NCI-H774 (cell line): ENCODE data around the gene KPNA6.
"Not testable (repeated sequence)": the region's sequence is repeated elsewhere in the genome, so short reads cannot be mapped to it uniquely, and the experiment has no call there.

ENCODE experiments used
- DNase-seq: peaks from one replicate; lab custom pipeline; 2025; lab: John Stamatoyannopoulos, UW

KPNA6 gene

DNA sequence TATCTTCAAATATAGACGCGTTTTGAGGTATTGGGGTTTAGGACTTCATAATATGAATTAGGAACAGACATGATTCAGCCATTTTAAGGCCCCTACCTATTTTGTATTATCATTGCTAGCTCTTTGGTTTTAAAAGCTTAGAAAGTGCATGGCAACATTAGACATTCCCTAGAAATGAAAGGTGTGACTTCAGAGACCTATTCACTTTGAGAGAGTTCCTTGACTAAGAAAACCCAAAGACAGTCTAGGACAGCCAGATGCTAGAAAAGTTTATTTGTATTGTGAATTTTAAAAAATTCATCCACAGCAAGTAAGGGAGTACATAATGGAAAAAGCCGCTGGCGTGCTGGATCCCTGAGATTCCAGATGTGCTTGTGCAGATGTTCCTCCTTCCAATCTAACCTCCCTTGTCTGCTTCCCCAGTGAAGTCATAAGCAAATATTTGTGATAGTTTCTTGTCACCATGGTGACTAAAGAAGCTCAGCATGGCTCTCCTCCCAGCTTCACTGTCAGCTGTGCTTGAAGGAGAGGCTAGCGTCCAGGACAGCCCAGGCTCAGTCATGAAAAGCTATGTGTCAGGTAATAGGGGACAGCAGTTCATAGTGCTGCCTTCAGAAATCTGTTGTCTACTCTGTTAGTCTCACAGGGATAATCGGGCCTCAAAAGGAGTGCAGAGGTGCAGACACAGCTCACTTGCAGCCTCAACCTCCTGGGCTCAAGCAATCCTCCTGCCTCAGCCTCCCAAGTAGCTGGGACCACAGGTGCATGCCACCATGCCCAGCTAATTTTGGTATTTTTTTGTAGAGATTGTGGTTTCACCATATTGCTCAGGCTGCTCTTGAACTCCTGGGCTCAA is 34.8 kb downstream of the KPNA6 start:
- peak; percentile 90 for DNase-seq

DNA sequence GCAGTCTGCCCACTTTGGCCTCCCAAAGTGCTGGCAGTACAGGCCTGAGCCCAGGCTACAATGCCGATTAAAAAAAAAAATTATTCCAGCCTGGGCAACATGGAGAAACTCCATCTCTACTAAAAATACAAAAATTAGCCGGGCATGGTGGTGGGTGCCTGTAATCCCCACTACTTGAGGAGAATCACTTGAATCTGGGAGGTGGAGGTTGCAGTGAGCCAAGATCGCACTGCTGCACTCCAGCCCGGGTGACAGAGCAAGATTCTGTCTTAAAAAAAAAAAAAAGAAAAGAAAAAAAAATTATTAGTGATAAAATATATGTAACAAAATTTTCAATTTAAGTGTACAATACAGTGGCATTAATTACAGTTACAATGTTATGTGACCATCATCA is 35.4 kb downstream of the KPNA6 start:
- DNase-seq = not testable (repeated sequence)

DNA sequence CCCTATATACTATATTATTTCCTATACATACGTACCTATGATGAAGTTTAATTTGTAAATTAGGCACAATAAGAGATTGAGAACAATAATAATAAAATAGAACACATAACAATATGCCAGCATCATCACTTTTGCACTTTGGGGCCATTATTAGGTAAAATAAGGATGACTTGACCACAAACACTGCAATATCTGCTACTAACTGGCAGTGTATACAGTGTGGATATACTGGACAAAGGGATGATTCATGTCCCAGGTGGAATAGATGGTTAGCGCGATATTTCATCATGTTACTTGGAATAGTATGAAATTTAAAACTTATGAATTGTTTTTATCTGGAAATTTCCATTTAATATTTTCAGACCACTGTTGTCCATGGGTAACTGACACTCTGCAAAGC is 36.2 kb downstream of the KPNA6 start:
- DNase-seq = no peak

DNA sequence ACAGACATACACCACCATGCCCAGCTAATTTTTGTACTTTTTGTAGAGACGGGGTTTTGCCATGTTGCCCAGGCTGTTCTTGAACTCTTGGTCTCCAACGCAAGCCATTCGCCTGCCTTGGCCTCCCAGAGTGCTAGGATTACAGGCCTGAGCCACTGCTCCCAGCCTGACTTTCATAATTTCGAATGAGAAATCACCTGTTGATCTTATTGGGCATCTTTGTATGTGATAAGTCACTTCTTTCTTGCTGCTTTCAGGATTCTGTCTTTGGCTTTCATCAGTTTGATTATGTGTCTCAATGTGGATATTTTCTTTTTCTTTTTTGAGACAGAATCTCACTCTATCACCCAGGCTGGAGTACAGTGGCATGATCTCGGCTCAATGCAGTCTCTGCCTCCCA is 39.9 kb downstream of the KPNA6 start:
- DNase-seq = not testable (repeated sequence)

DNA sequence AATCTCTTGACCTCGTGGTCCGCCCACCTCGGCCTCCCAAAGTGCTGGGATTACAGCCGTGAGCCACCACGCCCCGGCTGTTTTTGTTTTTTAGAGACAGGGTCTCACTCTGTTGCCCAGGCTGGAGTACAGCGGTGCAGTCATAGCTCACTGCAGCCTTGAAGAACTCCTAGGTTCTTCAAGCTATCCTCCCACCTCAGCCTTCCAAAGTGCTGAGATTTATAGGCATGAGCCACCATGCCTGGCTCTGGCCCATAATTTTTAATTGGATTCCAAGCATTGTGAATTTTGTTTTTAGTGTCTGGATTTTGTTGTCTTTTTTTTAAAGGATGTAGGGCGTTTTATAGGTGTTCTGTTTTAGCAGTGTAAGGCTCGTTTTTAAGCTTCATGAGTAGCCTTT is 43.0 kb downstream of the KPNA6 start:
- no peak for DNase-seq

DNA sequence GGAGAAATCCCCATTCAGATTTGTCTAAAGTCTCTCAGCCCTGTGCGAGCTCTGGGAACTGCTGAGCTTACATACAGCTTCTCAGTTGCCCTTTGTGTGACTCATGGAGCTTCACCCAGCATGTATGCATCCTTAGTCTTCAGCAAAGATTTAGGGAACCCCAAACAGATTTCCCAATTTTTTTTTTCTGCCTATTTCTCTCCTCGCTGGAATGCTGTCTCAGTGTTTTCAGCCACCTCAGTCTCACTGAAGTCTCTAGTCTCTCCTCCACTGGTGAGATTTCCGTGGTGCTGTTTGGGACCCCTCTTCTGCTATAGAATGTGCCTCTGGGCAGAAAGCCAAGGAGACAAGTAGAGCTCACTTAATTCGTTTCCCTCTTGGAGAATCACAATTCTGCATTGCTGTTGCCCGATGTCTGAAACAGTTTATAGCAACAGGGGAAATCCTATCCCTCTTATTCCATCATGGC is 43.5 kb downstream of the KPNA6 start:
- no peak for DNase-seq

DNA sequence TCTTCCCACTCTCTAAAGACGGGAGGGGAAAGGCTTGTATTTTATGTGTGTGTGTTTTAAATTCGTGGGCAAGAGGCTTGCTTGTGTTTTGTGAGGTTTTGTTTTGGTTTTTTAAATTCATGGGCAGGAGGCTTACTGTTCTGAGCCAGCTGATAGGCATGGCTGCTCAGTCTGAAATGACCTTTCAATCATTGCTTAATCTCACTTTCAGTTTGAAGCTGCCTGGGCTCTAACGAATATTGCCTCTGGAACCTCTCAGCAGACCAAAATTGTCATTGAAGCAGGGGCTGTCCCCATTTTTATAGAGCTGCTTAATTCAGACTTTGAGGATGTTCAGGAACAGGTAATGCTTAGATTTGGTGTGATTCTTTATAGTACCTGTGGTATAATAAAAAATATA is 51.3 kb downstream of the KPNA6 start:
- no peak for DNase-seq

DNA sequence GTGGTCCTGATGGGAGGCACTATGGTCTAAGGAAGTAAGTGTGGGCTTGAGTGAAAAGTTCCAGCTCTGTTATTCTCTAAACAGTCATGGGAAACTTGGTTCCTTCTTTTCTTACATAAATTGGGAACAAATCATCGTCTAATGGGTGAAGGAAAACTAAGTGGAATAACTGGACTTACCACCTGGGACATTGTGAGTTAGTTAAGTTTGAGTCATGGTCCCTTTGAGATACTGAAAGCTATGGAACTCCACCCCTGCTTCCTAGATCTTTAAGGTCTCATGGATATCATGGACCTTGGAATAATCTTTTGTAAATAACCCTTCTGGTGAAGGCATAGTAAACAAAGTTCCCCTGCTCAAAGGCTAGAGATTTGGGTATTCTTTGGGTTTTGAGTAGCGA is 55.5 kb downstream of the KPNA6 start:
- no peak for DNase-seq

DNA sequence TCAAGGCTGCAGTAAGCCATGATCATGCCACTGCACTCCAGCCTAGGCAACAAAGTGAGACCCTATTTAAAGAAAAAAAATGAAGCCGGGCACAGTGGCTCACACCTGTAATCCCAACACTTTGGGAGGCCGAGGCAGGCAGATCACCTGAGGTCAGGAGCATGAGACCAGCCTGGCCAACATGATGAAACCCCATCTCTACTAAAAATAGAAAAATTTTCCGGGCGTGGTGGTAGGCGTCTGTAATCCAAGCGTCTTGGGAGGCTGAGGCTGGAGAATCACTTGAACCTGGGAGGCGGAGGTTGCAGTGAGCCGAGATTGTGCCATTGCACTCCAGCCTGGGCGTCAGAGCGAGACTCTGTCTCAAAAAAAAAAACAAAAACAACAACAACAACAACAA is 57.8 kb downstream of the KPNA6 start:
- not testable (repeated sequence) for DNase-seq

DNA sequence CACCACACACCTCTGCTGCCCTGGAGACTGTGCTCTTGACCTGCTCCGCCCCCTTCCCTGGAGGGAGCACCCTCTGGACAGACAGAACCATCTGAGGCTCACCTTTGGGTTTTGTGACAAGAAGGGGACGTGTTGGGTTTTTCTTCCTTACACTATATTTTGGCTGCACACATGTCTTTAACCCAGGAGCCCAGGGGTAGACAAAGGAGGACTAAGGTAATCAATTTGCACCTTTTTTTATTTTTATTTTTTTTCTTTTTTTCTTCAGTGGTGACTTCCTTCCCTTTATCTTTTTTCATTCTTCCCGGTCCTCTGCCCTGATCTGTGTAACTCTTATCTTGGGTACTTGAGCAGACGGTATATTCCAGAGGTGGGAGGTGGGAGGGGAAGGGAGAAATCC is 63.1 kb downstream of the KPNA6 start:
- no peak for DNase-seq

DNA sequence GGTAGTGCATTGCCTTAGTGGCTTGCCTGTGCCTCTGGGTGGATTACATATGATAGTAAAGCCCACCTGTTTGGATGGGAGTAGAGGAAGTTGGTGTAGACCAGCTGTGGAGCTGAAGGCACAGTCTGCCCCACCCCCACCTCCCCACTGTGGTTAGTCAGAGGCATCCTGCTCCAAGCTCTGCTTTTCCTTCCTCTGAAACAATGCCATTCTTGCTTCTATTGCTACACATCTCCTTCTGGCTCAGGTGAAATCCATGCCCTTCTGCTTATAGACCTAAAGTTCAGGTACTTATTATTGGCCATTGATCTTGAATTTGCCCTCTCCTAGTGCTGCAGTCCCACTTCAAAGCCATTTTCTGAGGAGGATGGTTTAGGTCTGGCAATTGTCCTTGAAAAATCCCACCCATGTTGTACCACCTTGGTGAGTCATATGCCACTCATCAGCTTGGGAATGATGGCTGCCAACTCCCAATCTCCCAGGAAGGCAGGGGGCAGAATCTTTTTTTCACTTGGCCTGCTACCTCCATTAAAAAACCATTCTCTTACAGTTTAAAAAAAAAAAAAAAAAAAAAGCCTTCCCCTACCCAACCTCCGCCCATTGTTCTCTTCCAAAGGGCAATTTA is 64.9 kb downstream of the KPNA6 start:
- no peak for DNase-seq

DNA sequence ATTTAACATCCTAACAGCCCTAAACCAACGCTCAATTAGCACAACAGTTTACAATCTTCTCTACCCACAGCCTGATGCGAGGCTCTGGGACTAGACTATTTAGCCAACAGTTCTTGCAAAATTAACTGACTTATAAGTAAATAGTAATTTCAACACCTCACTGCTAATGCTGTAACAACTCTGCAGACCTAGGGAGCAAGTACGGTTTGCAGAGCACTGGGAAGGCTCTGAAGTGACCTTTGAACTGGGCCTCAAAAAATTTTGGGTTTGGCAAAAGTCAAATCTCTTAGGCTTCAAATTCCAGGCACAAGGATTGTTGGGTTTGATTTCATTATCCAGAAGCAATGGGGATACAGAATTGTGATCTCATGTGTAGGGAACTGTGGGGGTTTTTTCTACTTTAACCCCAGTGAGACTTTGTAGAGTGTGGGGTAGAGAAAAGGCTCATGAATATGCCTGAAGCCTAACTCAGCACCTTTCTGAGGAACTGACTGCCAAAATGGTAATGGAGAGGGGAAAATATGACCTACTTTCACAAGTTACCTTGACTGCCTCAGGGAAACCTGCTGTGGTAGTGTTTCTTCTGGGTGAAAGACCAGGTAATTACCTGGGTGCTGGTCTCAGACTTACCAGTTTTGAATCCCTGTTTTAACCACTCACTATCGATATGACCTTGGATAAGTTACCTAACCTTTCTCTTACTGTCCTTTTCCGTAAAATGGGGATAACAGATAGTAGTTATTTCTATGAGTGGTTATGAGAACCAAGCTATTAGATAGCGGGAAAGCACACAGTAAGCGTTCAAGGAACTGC is 70.7 kb downstream of the KPNA6 start:
- no peak for DNase-seq

DNA sequence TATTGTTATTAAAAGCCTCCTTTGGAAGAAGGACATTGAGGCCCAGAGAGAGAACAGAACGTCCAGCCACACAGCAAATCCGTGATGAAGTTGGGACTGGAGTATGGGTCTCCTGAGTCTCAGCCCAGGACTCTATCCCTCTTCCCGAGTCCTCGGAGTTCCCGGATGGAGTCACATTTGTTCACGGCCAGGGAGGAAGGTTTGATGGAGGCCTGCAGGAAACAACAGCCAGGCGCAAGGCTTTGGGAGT is 71.3 kb downstream of the KPNA6 start:
- DNase-seq = no peak

DNA sequence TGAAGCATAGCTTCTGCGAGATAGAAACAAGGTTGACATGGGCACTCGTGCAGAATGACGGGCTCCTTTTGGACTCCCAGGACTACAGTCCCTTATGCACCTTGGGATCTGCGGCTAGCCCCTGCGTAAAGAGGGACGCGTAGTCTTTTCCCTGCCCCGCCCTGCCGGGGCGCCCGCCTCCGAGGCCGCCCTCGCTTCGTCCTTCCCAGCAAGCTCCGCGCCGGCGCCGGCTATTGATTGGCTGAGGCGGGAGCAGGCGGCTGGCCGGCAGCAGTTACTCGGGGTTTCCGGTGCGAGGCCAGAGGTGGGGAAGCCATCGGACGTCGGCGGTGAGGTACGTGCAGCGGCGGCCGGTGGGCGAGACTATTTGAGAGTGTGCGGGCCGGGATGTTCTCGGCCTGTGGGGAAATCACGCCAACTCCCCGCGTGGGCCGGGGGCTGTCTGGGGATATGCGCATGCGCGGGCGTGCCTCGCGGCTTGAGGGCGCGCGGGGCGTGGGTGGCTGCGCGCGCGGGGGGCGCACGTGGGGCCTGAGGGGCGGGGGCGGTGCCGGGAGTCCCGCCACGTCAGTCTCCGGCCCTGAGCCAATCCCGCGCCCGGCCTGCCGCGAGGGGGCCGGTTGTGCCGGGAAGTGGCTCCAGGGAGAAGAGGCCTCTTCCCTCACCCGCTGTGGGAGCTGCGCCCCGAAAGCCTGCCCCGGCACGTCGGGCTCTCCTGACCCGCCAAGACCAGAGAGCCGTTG is 71.8 kb downstream of the KPNA6 start, which contains the start of gene TXLNA:
Gene TXLNA, plus strand, starts transcription at position 233 of the 743 bp plus-strand sequence. CDS start 671 bp downstream, outside the sequence.
- DNase-seq = peak; percentile 99

DNA sequence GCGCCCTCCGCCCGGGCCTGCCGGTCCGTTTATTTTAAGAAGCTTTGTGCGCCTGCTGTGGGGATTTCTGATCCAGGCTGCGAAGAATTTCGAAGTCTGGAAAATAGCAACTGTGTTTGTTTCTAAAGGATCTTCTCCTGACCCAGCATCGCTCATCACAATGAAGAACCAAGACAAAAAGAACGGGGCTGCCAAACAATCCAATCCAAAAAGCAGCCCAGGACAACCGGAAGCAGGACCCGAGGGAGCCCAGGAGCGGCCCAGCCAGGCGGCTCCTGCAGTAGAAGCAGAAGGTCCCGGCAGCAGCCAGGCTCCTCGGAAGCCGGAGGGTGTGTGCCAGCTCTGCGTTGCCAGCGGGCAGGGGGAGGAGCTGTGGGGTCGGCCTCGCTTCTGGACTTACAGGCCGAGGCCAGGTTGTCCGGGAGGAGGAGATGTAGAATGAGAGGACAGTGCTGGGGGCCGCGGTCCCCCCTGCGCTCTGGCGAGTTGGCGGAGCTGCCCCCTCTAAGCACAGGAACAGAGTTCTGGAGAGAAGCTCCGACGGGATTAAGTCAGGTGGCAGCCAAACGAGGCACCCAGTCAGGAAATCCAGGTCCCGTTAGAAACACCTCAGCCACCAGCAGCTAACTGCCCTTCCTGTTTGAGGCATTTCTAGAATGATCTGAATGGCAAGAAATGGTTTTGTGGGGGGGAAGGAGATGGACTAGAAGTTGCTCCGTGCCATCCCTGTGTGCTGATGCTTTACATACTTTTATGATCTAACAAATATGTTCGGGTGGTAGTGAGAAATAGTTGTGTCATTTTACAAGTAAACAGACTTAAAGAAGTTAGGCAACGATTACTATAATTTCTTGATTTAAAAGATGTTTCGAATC is 72.6 kb downstream of the KPNA6 start:
- peak; percentile 46 for DNase-seq

DNA sequence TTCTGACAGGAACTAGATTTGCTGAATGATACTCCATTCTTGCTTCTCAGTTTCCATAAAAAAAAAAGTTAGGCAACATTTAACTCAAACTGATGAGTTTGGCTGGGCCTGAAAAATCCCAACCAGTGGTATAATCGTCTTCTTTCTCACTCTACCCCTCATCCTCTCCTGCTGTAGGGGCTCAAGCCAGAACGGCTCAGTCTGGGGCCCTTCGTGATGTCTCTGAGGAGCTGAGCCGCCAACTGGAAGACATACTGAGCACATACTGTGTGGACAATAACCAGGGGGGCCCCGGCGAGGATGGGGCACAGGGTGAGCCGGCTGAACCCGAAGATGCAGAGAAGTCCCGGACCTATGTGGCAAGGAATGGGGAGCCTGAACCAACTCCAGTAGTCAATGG is 73.2 kb downstream of the KPNA6 start:
- no peak for DNase-seq

DNA sequence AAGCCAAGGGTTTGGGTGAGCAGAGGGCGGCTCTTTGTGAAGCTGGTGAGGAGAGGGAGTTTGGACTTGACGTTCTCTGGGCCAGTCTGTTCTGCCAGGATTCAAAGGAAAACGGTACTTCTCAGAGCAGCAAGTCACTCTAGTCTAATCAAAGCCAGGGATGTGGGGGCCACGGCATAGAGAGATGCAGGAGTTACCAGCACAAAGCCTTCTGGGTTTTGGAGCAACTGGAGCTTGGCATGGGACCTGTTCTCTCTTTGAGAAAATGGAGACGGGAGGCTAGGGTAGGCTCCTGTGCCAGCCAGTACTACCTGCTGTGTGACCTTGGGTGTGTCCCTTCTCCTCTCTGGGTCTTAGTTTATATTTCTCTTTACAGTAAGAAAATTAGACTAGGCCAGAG is 73.7 kb downstream of the KPNA6 start:
- DNase-seq = no peak

DNA sequence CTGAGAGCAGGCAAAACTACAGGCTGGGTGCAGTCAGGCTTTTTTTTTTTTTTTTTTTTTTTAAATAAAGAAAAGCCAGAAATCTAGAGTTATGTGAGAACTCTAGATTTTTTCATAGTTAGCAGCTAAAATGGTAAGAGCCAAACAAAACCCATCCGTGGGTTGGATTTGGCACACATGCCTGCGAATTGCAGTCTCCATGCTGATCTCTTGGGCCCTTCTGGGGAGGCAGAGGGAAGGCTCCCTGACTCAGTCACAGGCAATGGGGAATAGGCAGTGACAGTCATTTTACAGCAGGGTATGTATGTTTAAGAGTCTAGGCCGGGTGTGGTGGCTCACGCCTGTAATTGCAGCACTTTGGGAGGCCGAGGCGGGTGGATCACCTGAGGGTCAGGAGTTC is 74.2 kb downstream of the KPNA6 start:
- no peak for DNase-seq

DNA sequence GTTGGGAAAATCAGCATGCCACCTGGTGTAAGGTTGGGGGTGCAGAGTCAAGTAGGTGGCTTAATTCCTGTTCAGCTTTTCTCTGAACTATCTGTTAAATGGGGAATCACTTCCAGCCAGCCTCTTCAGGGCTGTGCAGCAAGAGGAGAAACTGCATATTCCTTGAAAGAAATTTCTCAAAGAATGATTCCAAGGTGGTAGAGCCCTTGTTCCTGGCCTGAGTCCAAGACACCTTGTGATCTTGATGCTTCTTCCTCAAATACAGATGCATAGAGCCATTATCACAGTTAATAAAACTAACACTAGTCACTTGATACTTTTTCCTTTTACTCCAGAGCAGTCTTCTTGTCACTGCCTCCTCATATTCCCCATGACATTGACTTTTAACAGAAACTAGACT is 76.8 kb downstream of the KPNA6 start:
- DNase-seq = no peak

DNA sequence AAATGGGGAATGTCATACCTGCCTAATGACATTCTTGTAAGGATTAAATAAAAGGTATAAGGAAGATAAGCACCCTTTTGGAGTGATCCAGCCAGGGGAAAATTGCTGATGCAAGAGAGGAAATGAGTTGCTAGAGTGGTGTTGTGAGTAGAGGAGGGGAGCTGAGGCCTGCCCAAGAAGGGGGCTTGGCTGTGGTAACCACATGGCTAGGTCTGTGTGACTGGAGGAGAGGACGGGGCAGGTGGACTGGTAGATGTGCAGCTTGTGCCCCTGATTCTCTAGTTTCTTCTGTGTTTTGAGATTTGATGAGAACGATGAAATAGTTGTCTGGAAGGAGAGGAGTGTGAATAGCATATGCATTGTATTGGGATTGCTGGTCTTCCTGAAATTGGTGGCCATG is 78.2 kb downstream of the KPNA6 start:
- no peak for DNase-seq

DNA sequence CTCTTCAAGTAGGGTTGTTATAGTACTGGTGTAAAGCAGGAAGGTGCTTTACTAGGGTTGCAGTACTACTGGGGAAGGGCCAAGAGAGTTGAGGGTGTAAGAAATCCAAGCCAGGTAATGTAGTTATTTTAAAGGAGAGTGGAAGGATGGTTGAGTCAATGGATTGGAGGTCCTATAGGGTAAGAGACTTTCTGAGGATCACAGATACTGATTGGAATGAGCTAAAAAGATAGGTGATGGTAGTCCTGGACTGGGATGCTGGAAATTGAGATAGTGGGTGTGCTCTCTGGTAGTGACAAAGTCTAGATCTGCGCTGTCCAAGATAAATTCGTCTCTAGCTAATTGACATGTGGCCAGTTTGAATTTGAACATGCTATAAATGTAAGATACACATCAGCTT is 78.6 kb downstream of the KPNA6 start:
- no peak for DNase-seq
